T-helper 1 cell treated with Interleukin-12 subunit alpha and Interleukin-12 subunit beta and Interleukin-4 antibody, amounts not matched to agents 30 μg/mL and 1 μg/mL, for 36 hours (primary cell): ENCODE measurements around the gene PTER.

ENCODE experiments used
- H3K27ac Mint-ChIP-seq: one replicate; pipeline ENCODE4 v1.8.0; 2021; ENCODE audit warnings: mild to moderate bottlenecking, mixed read lengths
- H3K27me3 Mint-ChIP-seq: one replicate; pipeline ENCODE4 v1.8.0; 2021; ENCODE audit warnings: low read depth, mixed read lengths
- H3K36me3 Mint-ChIP-seq: one replicate; pipeline ENCODE4 v1.8.0; 2021; ENCODE audit warnings: low read depth, mixed read lengths
- H3K4me1 Mint-ChIP-seq: one replicate; pipeline ENCODE4 v1.8.0; 2021; ENCODE audit warnings: low read depth, mixed read lengths
- H3K4me3 Mint-ChIP-seq: one replicate; pipeline ENCODE4 v1.8.0; 2021; ENCODE audit warnings: mild to moderate bottlenecking, moderate library complexity, mixed read lengths
- H3K9me3 Mint-ChIP-seq: one replicate; pipeline ENCODE4 v1.8.0; 2021; ENCODE audit warnings: mixed read lengths

The PTER gene

GRCh38 chr10:16442914-16443313 lies 6.1 kb downstream of the PTER start:
- Mint-ChIP-seq H3K9me3 (no peaks in the 10 kb centered on the region), H3K27ac (no peak overlapping the region), H3K4me3 (no peak overlapping the region), H3K4me1 (peaks cover 19% of the 10 kb centered on the region), H3K27me3 (no peaks in the 10 kb centered on the region), H3K36me3 (peaks cover 4% of the 10 kb centered on the region)

GRCh38 chr10:16445770-16446469 lies 9.1 kb downstream of the PTER start:
- Mint-ChIP-seq H3K9me3 (no peaks in the 10 kb centered on the region), H3K27me3 (no peaks in the 10 kb centered on the region), H3K27ac (no peak overlapping the region), H3K4me1 (peaks cover 7% of the 10 kb centered on the region), H3K4me3 (no peak overlapping the region), H3K36me3 (peaks cover 3% of the 10 kb centered on the region)

- no peak overlapping the region for H3K4me3 Mint-ChIP-seq
- no peaks in the 10 kb centered on the region for H3K9me3 Mint-ChIP-seq
- H3K4me1 Mint-ChIP-seq, result no peaks in the 10 kb centered on the region
- peaks cover 3% of the 10 kb centered on the region for H3K36me3 Mint-ChIP-seq
- no peaks in the 10 kb centered on the region for H3K27me3 Mint-ChIP-seq
- no peak overlapping the region for H3K27ac Mint-ChIP-seq
Observed at GRCh38 chr10:16449454-16449853, 12.6 kb downstream of the PTER start.

DNA sequence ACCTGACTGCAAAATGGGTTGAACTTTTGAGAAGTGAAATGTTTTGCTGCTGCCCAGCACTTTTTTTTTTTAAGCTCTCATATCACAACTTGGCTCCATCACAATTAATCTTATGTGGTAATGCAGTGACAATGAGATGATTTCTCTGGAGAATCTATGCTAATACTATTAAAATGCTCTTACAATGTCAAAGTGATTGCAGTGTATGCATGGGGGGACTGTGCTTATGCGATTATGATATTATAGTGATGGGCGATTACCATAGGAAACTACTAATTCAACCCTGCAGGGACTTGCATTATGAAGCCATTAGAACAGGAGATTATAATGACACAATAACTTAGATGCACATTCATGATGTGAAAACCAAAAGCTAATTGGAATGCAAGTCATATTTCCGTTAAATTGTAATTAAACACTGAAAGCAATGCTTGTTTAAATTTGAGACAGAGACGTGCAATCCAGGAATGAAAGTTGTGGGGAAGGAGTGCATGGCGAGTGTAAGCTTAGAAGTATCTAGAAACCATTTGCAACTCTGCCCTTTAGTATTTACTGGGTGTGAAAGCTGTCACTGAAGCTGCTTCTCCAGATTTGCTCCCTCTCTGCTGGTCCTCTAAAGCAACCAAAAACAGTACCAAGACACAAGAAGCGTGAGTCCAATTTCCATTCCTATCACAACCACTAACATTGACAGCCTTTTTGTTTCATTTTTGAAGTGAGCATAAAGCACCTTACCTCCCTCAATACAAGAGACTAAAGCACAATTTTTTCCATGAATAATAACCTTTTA lies 21.6 kb downstream of the PTER start:
- Mint-ChIP-seq H3K4me3 (no peak overlapping the region), H3K9me3 (no peaks in the 10 kb centered on the region), H3K27ac (no peak overlapping the region), H3K4me1 (peaks cover 4% of the 10 kb centered on the region), H3K36me3 (no peaks in the 10 kb centered on the region), H3K27me3 (no peaks in the 10 kb centered on the region)

- no peak overlapping the region for H3K27ac Mint-ChIP-seq
Observed at GRCh38 chr10:16459423-16459939, 22.7 kb downstream of the PTER start.

DNA sequence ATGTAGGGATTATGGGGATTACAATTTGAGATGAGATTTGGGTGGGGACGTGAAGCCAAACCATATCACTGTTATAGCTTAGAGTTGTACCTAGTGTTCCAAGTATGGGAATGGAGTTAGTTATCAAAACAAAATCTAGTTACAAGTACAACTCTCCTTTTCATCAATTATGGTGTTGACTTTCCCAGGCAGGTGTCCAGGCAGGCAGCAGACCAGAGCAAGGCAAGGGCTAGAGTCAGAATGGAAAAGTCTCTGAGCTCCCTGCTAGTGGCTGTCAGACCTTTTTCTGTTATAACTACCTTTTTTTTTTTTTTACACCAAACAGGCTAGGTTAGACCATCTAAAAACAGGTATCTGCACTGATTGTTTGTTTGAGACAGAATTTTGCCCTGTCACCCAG lies 29.2 kb downstream of the PTER start:
- Mint-ChIP-seq H3K27me3 (no peaks in the 10 kb centered on the region), H3K4me3 (no peak overlapping the region), H3K9me3 (peaks cover 5% of the 10 kb centered on the region), H3K4me1 (no peaks in the 10 kb centered on the region), H3K36me3 (peaks cover 3% of the 10 kb centered on the region), H3K27ac (no peak overlapping the region)

More at GRCh38 chr10:16459423-16459939, 22.7 kb downstream of the PTER start:
- H3K36me3 Mint-ChIP-seq, result no peaks in the 10 kb centered on the region
- peaks cover 4% of the 10 kb centered on the region for H3K4me1 Mint-ChIP-seq
- no peak overlapping the region for H3K4me3 Mint-ChIP-seq
- H3K27me3 Mint-ChIP-seq, result no peaks in the 10 kb centered on the region
- peaks cover under 1% of the 10 kb centered on the region for H3K9me3 Mint-ChIP-seq

DNA sequence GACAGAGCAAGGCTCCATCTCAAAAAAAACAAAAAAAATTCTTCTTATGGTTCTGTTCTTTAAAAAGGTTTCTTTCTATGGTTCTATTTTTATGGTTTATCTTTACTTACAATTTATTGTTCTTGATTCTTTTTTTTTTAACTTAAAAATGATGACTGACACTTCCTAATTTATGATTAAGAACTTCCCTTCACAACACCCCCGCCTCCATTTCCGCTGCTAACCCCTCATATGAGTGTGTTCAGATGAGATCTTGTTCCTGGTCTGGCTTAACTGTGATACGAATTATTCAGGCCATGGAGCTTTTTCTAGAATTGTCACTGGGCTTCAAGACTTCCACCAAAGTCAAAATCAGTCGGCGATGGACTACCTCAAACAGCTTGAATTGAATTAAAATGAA lies 33.9 kb downstream of the PTER start:
- Mint-ChIP-seq H3K36me3 (no peaks in the 10 kb centered on the region), H3K4me3 (no peak overlapping the region), H3K27me3 (no peaks in the 10 kb centered on the region), H3K9me3 (no peaks in the 10 kb centered on the region), H3K27ac (no peak overlapping the region), H3K4me1 (no peaks in the 10 kb centered on the region)

- Mint-ChIP-seq H3K9me3 (no peaks in the 10 kb centered on the region), H3K36me3 (no peaks in the 10 kb centered on the region), H3K27me3 (no peaks in the 10 kb centered on the region), H3K4me3 (no peak overlapping the region), H3K27ac (no peak overlapping the region), H3K4me1 (no peaks in the 10 kb centered on the region)
Observed at GRCh38 chr10:16472828-16473227, 36.0 kb downstream of the PTER start.

DNA sequence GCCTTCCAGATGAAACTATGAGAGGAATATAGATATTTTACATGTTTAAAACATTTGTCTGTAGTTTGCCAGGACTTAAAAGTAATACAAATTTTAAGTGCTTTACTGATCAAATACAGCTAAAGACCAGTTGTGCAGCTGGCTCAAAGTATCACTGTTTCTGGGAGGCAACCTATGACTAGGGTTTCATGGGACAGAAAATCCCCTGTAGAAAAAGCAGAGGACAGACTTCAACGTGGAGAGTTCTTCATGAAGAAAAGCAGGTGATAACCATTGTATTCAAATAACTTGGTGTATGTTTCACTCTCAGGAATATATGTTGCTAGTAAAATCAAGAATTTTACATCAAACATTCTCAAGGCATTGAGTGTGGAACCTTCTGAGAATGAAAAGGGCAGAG lies 40.9 kb downstream of the PTER start:
- no peak overlapping the region for H3K4me3 Mint-ChIP-seq
- H3K27me3 Mint-ChIP-seq, result no peaks in the 10 kb centered on the region

DNA sequence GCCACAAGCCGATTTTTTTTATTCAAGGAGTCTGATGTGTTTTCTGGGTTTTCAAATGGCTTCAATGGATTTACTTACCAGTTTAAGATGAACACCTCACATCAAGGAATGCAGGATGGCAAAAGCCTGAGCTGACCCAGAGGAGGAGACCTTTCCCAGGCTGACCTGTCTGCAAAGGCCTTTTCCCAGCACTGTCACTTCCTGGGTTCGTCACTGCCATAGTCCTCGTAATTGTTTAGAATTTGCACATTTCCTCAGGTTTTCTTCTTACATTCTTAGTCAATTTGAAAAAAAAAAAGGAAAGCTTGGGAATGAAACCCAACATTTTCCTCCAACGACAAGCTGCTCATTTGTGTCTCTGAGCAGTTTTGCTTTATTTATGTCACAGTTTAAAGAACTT lies 42.0 kb downstream of the PTER start:
- no peak overlapping the region for H3K27ac Mint-ChIP-seq
- no peaks in the 10 kb centered on the region for H3K27me3 Mint-ChIP-seq
- no peak overlapping the region for H3K4me3 Mint-ChIP-seq
- no peaks in the 10 kb centered on the region for H3K4me1 Mint-ChIP-seq
- H3K36me3 Mint-ChIP-seq, result no peaks in the 10 kb centered on the region
- no peaks in the 10 kb centered on the region for H3K9me3 Mint-ChIP-seq

More for the DNA sequence above, 40.9 kb downstream of the PTER start:
- no peaks in the 10 kb centered on the region for H3K4me1 Mint-ChIP-seq
- H3K36me3 Mint-ChIP-seq, result no peaks in the 10 kb centered on the region
- no peak overlapping the region for H3K27ac Mint-ChIP-seq
- no peaks in the 10 kb centered on the region for H3K9me3 Mint-ChIP-seq

GRCh38 chr10:16481052-16481728 lies 44.4 kb downstream of the PTER start:
- no peak overlapping the region for H3K27ac Mint-ChIP-seq
- no peaks in the 10 kb centered on the region for H3K36me3 Mint-ChIP-seq
- H3K4me1 Mint-ChIP-seq, result no peaks in the 10 kb centered on the region
- H3K27me3 Mint-ChIP-seq, result no peaks in the 10 kb centered on the region
- no peak overlapping the region for H3K4me3 Mint-ChIP-seq
- H3K9me3 Mint-ChIP-seq, result no peaks in the 10 kb centered on the region

GRCh38 chr10:16483241-16483917 lies 46.6 kb downstream of the PTER start:
- no peak overlapping the region for H3K4me3 Mint-ChIP-seq
- no peaks in the 10 kb centered on the region for H3K9me3 Mint-ChIP-seq
- H3K27me3 Mint-ChIP-seq, result no peaks in the 10 kb centered on the region
- H3K4me1 Mint-ChIP-seq, result no peaks in the 10 kb centered on the region
- no peak overlapping the region for H3K27ac Mint-ChIP-seq
- H3K36me3 Mint-ChIP-seq, result no peaks in the 10 kb centered on the region

- no peak overlapping the region for H3K27ac Mint-ChIP-seq
- H3K4me3 Mint-ChIP-seq, result no peak overlapping the region
- no peaks in the 10 kb centered on the region for H3K36me3 Mint-ChIP-seq
- no peaks in the 10 kb centered on the region for H3K9me3 Mint-ChIP-seq
- H3K4me1 Mint-ChIP-seq, result no peaks in the 10 kb centered on the region
- H3K27me3 Mint-ChIP-seq, result no peaks in the 10 kb centered on the region
Observed at GRCh38 chr10:16490511-16490910, 53.7 kb downstream of the PTER start.

DNA sequence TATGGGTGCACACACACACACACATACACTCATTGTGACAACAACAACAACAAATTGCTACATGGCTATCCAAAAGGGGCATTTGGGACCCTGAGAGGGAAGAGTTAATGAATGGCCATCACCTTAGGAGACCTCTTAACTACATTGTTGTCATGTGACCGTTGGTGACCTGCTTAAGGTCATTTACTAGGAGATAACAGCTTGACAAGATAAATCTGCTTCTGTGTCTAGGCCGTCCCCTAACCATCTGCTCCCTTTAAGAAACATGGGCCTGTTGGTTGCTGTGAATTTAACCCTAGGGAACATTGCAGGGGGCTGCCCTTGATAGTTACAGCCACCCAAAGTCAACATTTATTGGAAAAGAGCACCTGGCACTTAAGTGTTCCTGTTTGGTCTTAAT lies 55.1 kb downstream of the PTER start:
- Mint-ChIP-seq H3K4me1 (no peaks in the 10 kb centered on the region), H3K4me3 (no peak overlapping the region), H3K36me3 (no peaks in the 10 kb centered on the region), H3K9me3 (no peaks in the 10 kb centered on the region), H3K27ac (no peak overlapping the region), H3K27me3 (no peaks in the 10 kb centered on the region)
